ENCODE data around the gene PLEKHG4B. TPM values are rescaled to one million over a fixed set of nuclear protein-coding genes. Genes with fewer than 3 reads are reported as not detected.

PLEKHG4B gene
- total and polyA plus RNA-seq, 10 donors, result under 0.01 to 0.51 (median 0.20) TPM; not detected in 2

- TF ChIP-seq, protein P1, sequence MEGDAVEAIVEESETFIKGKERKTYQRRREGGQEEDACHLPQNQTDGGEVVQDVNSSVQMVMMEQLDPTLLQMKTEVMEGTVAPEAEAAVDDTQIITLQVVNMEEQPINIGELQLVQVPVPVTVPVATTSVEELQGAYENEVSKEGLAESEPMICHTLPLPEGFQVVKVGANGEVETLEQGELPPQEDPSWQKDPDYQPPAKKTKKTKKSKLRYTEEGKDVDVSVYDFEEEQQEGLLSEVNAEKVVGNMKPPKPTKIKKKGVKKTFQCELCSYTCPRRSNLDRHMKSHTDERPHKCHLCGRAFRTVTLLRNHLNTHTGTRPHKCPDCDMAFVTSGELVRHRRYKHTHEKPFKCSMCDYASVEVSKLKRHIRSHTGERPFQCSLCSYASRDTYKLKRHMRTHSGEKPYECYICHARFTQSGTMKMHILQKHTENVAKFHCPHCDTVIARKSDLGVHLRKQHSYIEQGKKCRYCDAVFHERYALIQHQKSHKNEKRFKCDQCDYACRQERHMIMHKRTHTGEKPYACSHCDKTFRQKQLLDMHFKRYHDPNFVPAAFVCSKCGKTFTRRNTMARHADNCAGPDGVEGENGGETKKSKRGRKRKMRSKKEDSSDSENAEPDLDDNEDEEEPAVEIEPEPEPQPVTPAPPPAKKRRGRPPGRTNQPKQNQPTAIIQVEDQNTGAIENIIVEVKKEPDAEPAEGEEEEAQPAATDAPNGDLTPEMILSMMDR (IDR thresholded peaks at IDR 0.05 in 8 of 11, conservative IDR thresholded peaks at IDR 0.05 in 3 of 11), result no peak
- TF ChIP-seq POLR2A (IDR thresholded peaks at IDR 0.05) (no peak), POLR2AphosphoS5 (IDR thresholded peaks at IDR 0.05) (no peak)
- Histone ChIP-seq H3K4me1 (peaks cover 0 to 7% (median 0%) of the 10 kb centered on the region in 6 donors), H3K36me3 (peaks cover 0 to 19% (median under 1%) of the 10 kb centered on the region in 6 donors), H3K27me3 (replicated peaks in 1 of 7) (peaks cover 0 to 8% (median 0%) of the 10 kb centered on the region in 7 donors), H3K27ac (no peak overlapping the region), H3K4me3 (no peak overlapping the region), H3K9me3 (no peaks in the 10 kb centered on the region)
- intact Hi-C loops (cut with DNase I; ENCODE audit: low total_unique reads), result no loop called here
- DNase-seq, result peak; percentile 50
- WGBS, 5 donors, result 84 to 95% (median 87%) methylated on average over 12 of the region's 12 CpGs
Measured at GRCh38 chr5:197892-198489, 106.0 kb downstream of the PLEKHG4B start.

GRCh38 chr5:198516-199196, 106.7 kb downstream of the PLEKHG4B start:
- no peak for TF ChIP-seq POLR2A (IDR thresholded peaks at IDR 0.05)
- TF ChIP-seq POLR2AphosphoS5 (IDR thresholded peaks at IDR 0.05), result no peak
- TF ChIP-seq, protein P1 (IDR thresholded peaks at IDR 0.05 in 8 of 11, conservative IDR thresholded peaks at IDR 0.05 in 3 of 11), result no peak
- 95 to 98% (median 96%) methylated on average over 21 of the region's 21 CpGs for WGBS, 5 donors
- Histone ChIP-seq H3K9me3 (no peaks in the 10 kb centered on the region), H3K27ac (no peak overlapping the region), H3K4me3 (no peak overlapping the region), H3K27me3 (replicated peaks in 1 of 7) (peaks cover 0 to 1% (median 0%) of the 10 kb centered on the region in 7 donors), H3K4me1 (peaks cover 0 to 7% (median 0%) of the 10 kb centered on the region in 6 donors), H3K36me3 (peaks cover 0 to 25% (median 7%) of the 10 kb centered on the region in 6 donors)
- DNase-seq, result peak; percentile 69
- intact Hi-C loops (cut with DNase I; ENCODE audit: low total_unique reads), result no loop called here

DNA sequence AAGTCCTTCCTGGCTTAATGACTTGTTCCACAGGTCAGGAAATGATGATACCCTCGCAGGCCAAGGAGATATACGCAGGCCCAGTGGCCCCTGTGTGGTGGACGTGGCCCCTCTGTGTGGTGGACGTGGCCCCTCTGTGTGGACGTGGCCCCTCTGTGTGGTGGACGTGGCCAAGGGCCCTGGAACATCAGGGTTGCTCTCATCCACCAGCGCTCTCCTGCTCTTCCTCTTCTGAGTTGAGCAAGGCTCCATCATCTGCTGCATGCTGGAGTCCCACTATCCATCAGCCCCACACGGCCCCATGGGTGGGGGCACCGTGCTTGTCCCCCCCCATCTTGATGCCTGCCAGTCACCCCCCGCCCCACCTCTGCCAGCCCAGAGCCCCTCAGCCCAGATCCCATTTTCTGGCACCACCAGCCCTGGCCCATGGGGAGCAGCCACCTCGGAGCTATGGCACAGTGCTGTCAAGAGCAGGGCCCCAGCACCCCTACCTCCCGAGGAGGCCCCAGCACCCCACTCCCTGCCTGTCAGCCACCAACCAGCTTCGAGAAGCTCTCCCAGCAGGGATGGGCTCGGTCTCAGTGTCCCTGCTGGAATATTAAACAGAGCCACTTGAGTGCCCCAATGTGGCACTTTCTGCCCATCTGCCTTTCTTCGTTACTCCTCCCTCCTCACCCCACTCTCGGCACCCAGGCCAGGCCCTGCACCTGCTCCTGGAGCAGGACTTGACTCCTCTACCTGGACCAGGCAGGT, 107.4 kb downstream of the PLEKHG4B start:
- WGBS, 5 donors, result 93 to 97% (median 94%) methylated on average over 6 to 16 of the region's 16 CpGs
- Histone ChIP-seq H3K4me1 (peaks cover 0 to 7% (median 0%) of the 10 kb centered on the region in 6 donors), H3K4me3 (no peak overlapping the region), H3K36me3 (peaks cover 0 to 33% (median 14%) of the 10 kb centered on the region in 6 donors), H3K27ac (no peak overlapping the region), H3K27me3 (replicated peaks in 1 of 7) (no peaks in the 10 kb centered on the region), H3K9me3 (no peaks in the 10 kb centered on the region)
- intact Hi-C loops (cut with DNase I; ENCODE audit: low total_unique reads), result no loop called here
- TF ChIP-seq POLR2AphosphoS5 (IDR thresholded peaks at IDR 0.05), result peak in 1 of 3 donors; percentile 3
- no peak for TF ChIP-seq POLR2A (IDR thresholded peaks at IDR 0.05)
- TF ChIP-seq, protein P1 (IDR thresholded peaks at IDR 0.05 in 8 of 11, conservative IDR thresholded peaks at IDR 0.05 in 3 of 11), result no peak
- peak; percentile 64 for DNase-seq

All from spleen (tissue), 11 donors.